Naive B cell (primary cell): ENCODE results near the gene ZNF224. TPM values are rescaled to one million over a fixed set of nuclear protein-coding genes. Genes with fewer than 3 reads are reported as not detected.

Source experiments
- ATAC-seq, 2 donors: fragments of 150-1000 bp; cut with Tn5 transposase; 2 replicates each; pipeline ENCODE4 v1.10.0; 2021; ENCODE audit warnings: low read depth in 2 of 2, mild to moderate bottlenecking in 2 of 2, moderate library complexity in 2 of 2
- DNase-seq: peaks from one replicate; pipeline ENCODE4 v3.0.0; 2022
- H3K27ac Mint-ChIP-seq, 6 donors: one replicate each; pipeline ENCODE4 v1.8.0; 2020 to 2022; ENCODE audit warnings: mild to moderate bottlenecking in 6 of 6, mixed read lengths in 6 of 6, moderate library complexity in 5 of 6, inconsistent platforms in 2 of 6
- H3K27me3 Mint-ChIP-seq, 3 donors: one replicate each; pipeline ENCODE4 v1.8.0; 2021 to 2022; ENCODE audit warnings: mixed read lengths in 3 of 3, mild to moderate bottlenecking in 1 of 3
- H3K36me3 Mint-ChIP-seq, 2 donors: one replicate each; pipeline ENCODE4 v1.8.0; 2020 to 2022; ENCODE audit warnings: mixed read lengths in 2 of 2, inconsistent platforms in 1 of 2, mild to moderate bottlenecking in 1 of 2
- H3K4me1 Mint-ChIP-seq, 3 donors: one replicate each; pipeline ENCODE4 v1.8.0; 2020 to 2022; ENCODE audit warnings: mixed read lengths in 3 of 3, inconsistent platforms in 1 of 3, mild to moderate bottlenecking in 1 of 3, moderate library complexity in 1 of 3
- H3K4me3 Mint-ChIP-seq, 8 donors: one replicate each; pipeline ENCODE4 v1.8.0; 2020 to 2022; ENCODE audit warnings: mild to moderate bottlenecking in 8 of 8, mixed read lengths in 8 of 8, moderate library complexity in 8 of 8, inconsistent platforms in 2 of 8
- H3K9me3 Mint-ChIP-seq, 7 donors: one replicate each; pipeline ENCODE4 v1.8.0; 2020 to 2022; ENCODE audit warnings: mixed read lengths in 7 of 7, mild to moderate bottlenecking in 5 of 7, inconsistent platforms in 2 of 7, moderate library complexity in 1 of 7
- polyA plus RNA-seq, 6 donors: library from polyadenylated mRNA; unstranded; fragments of 300-500 nt; fragmentation: Illumina TruSeq; gene quantifications; one replicate each; pipeline ENCODE4 v1.2.3, GENCODE V29; 2021; ENCODE audit warnings: low read depth in 6 of 6

Gene ZNF224
- polyA plus RNA-seq, 6 donors from 2014 or later, result 7.5 to 20.7 (median 12.5) TPM

DNA sequence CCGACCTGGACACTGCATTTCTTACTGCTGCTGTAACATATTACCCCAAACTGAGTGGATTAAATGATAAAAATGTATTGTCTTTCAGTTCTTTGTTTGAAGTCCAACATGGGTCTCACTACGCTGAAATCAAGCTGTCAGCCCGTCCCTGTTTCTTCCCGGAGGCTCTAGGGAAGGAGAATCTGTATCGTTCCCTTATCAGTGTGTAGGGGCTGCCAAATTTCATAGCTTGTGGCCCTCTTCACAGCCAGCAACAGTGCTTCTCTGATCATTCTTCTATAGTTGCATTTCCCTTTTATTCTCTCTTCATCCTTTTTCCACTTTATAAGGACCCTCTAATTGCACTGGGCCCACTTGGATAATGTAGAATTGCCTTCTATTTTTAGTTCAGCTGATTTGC, 57.3 kb downstream of the ZNF224 start:
- ATAC-seq (no peak), DNase-seq (no peak)
- Mint-ChIP-seq H3K27ac (no peak overlapping the region), H3K4me1 (no peaks in the 10 kb centered on the region), H3K4me3 (no peak overlapping the region), H3K36me3 (peaks cover 71 to 73% of the 10 kb centered on the region in 2 donors), H3K27me3 (no peaks in the 10 kb centered on the region), H3K9me3 (peaks cover 9 to 44% (median 24%) of the 10 kb centered on the region in 7 donors)

DNA sequence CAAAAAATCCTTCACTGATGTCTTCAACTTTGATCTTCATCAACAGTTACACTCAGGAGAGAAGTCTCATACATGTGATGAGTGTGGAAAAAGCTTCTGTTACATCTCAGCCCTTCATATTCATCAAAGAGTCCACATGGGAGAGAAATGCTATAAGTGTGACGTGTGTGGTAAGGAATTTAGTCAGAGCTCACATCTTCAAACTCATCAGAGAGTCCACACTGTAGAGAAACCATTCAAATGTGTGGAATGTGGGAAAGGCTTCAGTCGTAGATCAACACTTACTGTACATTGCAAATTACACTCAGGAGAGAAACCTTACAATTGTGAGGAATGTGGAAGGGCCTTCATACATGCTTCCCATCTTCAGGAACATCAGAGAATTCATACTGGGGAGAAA, 62.3 kb downstream of the ZNF224 start:
- H3K36me3 Mint-ChIP-seq, result peaks cover 52 to 53% of the 10 kb centered on the region in 2 donors
- no peaks in the 10 kb centered on the region for H3K27me3 Mint-ChIP-seq
- peaks cover 22 to 82% (median 59%) of the 10 kb centered on the region in 7 donors for H3K9me3 Mint-ChIP-seq
- H3K27ac Mint-ChIP-seq, result no peak overlapping the region
- DNase-seq (no peak), ATAC-seq (no peak)
- peak overlapping the region in 1 of 8 donors; percentile 29 for H3K4me3 Mint-ChIP-seq
- H3K4me1 Mint-ChIP-seq, result no peaks in the 10 kb centered on the region

Other genes starting within 250 kb of the ZNF224 start
- 10 to 100 TPM in 1 of 6 donors, 1 to 10 TPM in 5; 3.1 to 11.3 (median 6.6) TPM for gene ZNF404, start 210.4 kb upstream of the ZNF224 start, polyA plus RNA-seq
- 10 to 100 TPM in 5 of 6 donors, 1 to 10 TPM in 1; 5.2 to 26.1 (median 15.1) TPM for gene ZNF45, start 159.1 kb upstream of the ZNF224 start, polyA plus RNA-seq
- gene ZNF221, start 143.1 kb upstream of the ZNF224 start, polyA plus RNA-seq, result 1 to 10 TPM in 2 of 6 donors, under 1 TPM in 3, not detected in 1; 0.41 to 4.6 (median 0.97) TPM
- 1 to 10 TPM in 5 of 6 donors, not detected in 1; 1.9 to 4.4 (median 3.2) TPM for gene ZNF155, start 110.2 kb upstream of the ZNF224 start, polyA plus RNA-seq
- gene ZNF230, start 91.4 kb upstream of the ZNF224 start, polyA plus RNA-seq, result 1 to 10 TPM; 1.9 to 8.8 (median 3.9) TPM
- 1 to 10 TPM; 3.6 to 5.3 (median 4.6) TPM for gene ZNF222, start 69.0 kb upstream of the ZNF224 start, polyA plus RNA-seq
- 1 to 10 TPM in 5 of 6 donors, not detected in 1; 1.9 to 3.3 (median 2.9) TPM for gene ZNF223, start 42.3 kb upstream of the ZNF224 start, polyA plus RNA-seq
- 1 to 10 TPM in 3 of 6 donors, under 1 TPM in 3; 0.09 to 1.2 (median 0.95) TPM for gene ZNF284, start 22.2 kb upstream of the ZNF224 start, polyA plus RNA-seq
- gene ZNF225, start 19.0 kb downstream of the ZNF224 start, polyA plus RNA-seq, result 1 to 10 TPM; 2.2 to 6.4 (median 3.3) TPM
- 1 to 10 TPM; 1.1 to 8.2 (median 4.9) TPM for gene ZNF234, start 47.2 kb downstream of the ZNF224 start, polyA plus RNA-seq
- gene ZNF226, start 70.7 kb downstream of the ZNF224 start, polyA plus RNA-seq, result 10 to 100 TPM; 26.0 to 38.5 (median 30.8) TPM
- 10 to 100 TPM; 13.7 to 27.9 (median 16.2) TPM for gene ZNF227, start 118.2 kb downstream of the ZNF224 start, polyA plus RNA-seq
- gene ZNF233, start 165.5 kb downstream of the ZNF224 start, polyA plus RNA-seq, result 1 to 10 TPM in 4 of 6 donors, under 1 TPM in 1, not detected in 1; 0.92 to 2.9 (median 2.7) TPM
- 1 to 10 TPM in 5 of 6 donors, not detected in 1; 2.5 to 7.3 (median 4.3) TPM for gene ZNF235, start 210.7 kb downstream of the ZNF224 start, polyA plus RNA-seq